ENCODE data around the gene HAND2.

DNA sequence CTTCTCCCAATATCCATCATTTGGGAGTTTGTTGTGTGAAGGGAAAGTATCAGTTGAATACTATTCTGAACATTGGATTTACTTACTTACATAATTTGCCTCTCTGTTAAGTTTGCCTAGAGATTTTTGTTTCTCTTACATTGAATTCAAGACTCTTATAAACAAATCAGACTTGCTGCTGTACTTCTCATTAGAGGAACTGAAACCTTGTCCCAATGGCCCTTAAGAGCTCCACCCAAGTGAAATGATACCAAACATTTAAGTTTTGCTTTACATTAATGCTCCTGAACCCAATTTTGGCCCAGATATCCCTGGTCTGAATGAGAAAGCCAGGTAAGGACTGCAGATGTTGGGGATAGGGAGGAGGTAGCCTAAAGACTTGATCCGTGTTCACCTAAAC, 32.0 kb downstream of the HAND2 start:
- TF ChIP-seq, protein P1, sequence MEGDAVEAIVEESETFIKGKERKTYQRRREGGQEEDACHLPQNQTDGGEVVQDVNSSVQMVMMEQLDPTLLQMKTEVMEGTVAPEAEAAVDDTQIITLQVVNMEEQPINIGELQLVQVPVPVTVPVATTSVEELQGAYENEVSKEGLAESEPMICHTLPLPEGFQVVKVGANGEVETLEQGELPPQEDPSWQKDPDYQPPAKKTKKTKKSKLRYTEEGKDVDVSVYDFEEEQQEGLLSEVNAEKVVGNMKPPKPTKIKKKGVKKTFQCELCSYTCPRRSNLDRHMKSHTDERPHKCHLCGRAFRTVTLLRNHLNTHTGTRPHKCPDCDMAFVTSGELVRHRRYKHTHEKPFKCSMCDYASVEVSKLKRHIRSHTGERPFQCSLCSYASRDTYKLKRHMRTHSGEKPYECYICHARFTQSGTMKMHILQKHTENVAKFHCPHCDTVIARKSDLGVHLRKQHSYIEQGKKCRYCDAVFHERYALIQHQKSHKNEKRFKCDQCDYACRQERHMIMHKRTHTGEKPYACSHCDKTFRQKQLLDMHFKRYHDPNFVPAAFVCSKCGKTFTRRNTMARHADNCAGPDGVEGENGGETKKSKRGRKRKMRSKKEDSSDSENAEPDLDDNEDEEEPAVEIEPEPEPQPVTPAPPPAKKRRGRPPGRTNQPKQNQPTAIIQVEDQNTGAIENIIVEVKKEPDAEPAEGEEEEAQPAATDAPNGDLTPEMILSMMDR (conservative IDR thresholded peaks at IDR 0.05; ENCODE audit: low read length) = no peak
- TF ChIP-seq EZH2phosphoT487 (IDR thresholded peaks at IDR 0.05; ENCODE audit: borderline replicate concordance) = no peak

Measured in Loucy (cell line).